HG02870 (cell line): ENCODE measurements around the gene PDE1C.

Experiments
- ATAC-seq: cut with Tn5 transposase; IDR thresholded peaks from one replicate; pipeline ENCODE4 v1.9.1; 2021; ENCODE audit warnings: mild to moderate bottlenecking, moderate library complexity; ENCODE audit not compliant: unreplicated experiment

The PDE1C gene

DNA sequence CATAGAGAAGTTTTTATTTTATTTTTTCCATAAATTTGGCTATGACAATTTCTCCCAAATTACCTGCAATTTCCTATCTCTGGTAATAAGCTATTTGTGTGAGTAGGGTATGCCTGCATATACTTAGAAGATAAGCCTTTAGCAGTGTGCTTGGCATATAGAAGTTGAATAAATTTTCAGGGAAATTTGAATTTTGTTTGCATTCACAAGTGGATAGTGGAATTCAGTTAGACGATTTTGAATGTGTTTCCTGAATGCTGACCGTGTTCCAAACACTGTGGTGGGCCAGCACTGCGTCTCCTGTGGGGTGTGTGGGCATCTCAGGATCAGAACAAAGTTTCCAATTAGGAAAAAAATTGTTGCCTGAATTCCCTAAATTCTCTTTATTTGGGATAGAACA is 283.9 kb downstream of the PDE1C start:
- ATAC-seq, result no peak

DNA sequence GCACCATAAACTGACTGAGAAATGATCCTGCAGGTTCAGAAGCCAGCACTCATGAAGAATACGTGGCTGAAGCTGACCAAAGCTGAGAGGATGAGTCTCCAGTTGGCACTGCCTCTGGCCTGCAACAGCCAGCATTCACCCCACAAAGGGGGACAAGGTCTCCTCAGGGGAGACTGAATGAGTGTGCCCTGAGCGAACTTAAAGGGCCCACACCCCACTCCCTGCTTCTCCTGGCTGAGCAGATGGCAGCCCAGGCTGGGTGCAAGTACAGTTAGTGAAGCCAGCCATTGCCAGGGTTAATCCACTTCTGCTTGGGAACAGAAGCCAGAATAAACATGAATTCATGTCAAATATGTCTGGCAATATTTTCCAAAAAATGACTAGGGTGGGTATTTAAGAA is 285.1 kb downstream of the PDE1C start:
- ATAC-seq, result no peak

- ATAC-seq, result no peak
These were observed 287.0 kb downstream of the PDE1C start for GRCh38 chr7:31783221-31783620.

DNA sequence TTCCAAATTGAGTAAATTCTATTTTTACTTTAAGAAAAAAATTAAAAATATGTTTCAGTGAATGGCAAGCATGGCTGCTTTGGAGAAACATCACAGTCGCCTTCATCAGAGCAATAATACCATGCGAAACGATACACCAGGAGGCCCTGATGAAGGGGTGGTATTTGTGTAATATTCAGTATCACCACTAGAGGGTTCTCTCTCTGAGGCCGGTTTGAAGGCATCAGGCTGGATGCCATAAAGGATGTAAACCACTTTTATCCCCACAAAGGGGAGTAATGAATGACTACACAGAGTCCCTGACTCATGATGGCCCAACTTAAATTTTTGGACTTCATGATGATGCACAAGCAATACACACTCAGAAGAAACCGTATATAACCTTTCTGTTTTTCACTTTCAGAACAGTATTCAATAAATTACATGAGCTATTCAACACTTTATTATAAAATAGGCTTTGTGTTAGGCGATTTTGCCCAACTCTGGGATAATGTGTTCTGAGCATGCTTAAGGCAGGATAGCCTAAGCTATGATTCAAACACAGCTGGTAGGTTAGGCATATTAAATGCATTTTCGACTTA is 287.7 kb downstream of the PDE1C start:
- ATAC-seq, result peak; percentile 89

GRCh38 chr7:31778296-31778695 is 291.9 kb downstream of the PDE1C start:
- ATAC-seq, result no peak

DNA sequence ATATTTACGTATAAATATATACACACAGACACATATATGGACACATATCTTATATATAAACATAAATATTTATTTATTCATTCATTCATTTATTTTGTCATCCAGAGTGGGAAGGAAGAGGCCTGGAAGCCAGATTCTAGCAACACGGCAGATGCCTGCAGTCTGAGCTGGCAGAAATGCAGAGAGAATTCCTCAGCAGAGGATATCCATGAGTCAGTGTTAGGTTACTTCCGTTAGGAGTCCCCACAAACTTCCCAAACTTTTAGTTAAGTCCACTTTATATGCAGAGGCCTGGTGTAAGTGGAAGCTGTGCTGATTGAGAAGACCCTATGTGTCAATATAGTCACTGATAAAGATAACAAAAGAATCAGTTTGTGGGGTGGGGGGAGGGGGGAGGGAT is 293.6 kb downstream of the PDE1C start:
- no peak for ATAC-seq

DNA sequence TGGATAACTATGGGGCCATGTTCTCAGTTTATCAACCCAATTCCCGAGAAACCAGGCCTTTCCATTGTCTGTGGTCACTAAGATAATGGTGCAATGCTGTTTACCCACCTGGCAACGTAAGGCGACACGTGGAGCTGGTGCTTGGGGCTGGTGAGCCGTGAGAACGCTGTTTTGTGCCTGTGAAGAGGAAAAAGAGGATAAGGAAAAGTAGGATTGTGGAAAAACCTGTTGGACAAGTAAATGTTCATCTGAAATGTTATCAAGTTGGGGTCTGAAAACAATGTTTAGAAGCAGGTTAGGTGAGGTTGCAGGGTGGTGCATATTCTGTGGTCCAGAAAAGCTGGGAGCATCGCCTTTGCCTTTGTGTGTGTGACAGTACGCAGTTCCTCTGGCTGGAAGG is 294.7 kb downstream of the PDE1C start:
- no peak for ATAC-seq

DNA sequence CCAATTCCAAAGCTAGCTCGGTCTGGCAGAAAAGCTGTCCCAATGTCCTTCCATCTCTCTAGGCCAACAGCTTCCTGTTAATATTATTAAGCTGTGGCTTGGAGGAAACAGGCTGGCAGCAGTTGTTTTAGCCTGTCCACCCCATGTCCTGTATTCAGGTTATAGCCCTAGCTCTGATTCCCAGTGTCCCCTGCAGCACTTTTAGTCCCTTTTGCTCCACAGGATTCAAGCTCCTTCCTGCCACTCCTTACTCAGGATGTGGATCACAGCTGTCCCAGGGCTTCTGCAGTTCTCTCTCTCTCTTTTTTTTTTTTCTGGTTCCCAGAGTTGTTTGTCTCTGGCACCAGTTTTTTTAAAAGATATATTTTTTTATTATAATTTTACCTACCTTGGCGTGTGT is 298.0 kb downstream of the PDE1C start:
- ATAC-seq, result no peak

DNA sequence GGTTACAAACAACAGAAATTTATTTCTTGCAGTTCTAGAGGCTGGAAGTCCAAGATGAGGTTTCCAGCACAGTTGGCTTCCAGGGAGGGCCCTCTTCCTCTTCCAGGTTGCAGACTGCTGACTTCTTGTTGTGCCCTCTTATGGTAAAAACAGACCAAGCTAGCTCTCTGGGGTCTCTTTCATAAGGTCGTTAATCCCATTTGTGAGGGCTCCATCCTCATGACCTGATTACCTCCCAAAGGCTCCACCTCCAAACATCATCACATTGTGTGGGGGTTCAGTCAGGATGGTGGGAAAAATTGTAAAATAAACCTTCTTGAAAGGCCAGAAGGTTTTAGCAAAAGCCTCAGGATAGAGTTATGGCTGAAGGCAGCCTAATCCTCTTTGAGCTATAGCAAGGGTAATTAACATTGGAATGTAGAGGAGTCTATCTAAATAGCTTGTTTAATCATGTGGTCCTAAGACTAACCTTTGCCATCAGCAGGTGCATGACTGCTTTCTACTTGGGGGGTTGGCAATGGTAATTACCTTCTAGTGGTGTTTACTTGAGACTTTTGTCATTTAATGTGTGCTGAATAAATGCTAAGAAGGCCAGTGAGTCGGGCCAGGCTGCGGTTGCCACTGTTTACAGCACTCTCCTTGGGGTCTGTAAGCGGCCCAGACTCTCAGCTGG is 302.4 kb downstream of the PDE1C start:
- no peak for ATAC-seq

GRCh38 chr7:31764462-31764861 is 305.7 kb downstream of the PDE1C start:
- ATAC-seq, result no peak

GRCh38 chr7:31763548-31763947 is 306.7 kb downstream of the PDE1C start:
- ATAC-seq, result no peak

GRCh38 chr7:31761646-31762045 is 308.6 kb downstream of the PDE1C start:
- ATAC-seq, result no peak

DNA sequence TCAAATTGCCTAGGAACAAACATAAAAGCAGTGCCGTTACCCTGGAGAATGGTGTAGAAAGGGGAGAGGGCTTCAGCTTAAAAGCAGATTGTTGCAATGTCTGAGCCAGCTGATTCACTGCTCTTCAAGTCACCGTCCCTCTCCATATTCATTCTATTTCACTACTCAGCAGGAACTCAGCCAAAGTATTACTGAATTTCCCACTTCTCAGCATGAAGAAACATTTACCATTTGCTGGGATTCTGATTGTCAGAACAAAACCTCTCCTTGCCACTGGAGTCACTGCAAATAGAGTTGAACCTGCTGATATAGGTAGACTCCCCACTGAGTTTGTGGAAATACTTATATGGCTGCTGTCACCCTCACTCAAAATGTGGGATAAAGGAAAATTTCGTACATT is 311.5 kb downstream of the PDE1C start:
- no peak for ATAC-seq

DNA sequence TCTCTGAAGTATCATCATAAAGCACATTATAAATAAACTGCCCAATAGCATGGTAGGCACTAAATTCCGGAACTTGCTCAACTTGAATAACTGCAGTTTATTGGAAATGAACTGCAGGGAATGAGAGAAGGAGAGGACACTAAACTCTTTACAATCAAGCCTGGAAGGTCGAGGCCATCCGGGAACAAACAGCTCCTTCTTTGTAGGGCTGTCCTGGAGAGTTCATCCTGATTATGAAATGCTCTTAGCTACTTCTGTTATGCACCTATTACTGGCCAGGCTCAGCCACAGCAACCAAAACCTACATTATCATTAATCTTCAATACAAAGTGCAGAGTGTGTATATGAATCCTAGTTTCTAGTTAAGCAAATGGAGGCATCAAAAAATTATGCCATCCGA is 318.5 kb downstream of the PDE1C start:
- no peak for ATAC-seq

DNA sequence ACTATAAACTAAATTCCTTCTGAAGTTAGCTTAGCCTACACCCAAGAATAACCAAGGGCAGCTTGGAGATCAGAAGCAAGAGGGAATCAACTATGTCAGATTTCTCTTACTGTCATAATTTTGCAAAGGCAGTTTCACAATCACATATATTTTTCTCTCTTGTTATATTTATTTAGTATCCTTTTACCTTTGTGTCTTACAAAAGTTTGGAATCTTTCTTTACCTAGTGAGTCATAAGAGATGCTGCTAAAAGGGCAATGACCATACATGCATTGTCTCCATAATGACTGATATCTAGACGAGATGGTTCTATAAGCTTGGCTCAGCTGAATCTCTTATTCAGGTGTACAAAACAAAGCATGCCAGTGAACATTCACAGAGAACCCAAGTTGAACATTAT is 322.1 kb downstream of the PDE1C start:
- no peak for ATAC-seq

GRCh38 chr7:31747553-31747952 is 322.7 kb downstream of the PDE1C start:
- ATAC-seq, result no peak

GRCh38 chr7:31744294-31744874 is 325.8 kb downstream of the PDE1C start:
- peak; percentile 75 for ATAC-seq

GRCh38 chr7:31741852-31742251 is 328.4 kb downstream of the PDE1C start:
- no peak for ATAC-seq

GRCh38 chr7:31735991-31736982 is 333.9 kb downstream of the PDE1C start:
- ATAC-seq, result peak; percentile 48

GRCh38 chr7:31734456-31734855 is 335.8 kb downstream of the PDE1C start:
- ATAC-seq, result no peak

DNA sequence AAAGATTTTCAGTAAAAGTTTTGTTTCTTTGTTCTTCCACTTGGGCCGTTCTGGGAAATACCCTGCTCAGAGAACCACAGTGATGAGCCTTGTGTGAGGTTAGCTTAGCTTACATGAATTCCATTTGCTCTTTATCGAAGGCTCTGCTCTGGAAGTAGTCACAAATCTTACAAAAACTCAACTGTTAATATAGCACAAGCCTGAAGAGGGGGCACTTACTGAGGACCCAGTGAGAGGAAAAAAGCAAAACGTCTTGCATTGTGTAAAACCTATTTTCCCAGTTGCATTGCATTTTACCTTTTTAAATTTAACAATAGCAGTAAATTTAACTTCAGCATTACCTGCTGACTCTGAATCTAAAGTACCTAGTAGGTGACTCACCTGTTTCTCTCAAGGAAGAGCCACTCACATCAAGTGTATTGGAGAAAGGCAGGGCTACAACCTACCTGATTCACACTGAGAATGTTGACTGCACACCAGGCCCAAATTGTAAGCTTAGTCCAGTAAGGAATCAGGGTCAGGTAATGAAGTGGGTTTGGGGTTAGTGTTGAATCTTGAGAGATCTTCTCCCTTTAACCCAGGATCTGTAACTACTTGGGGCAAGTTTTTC is 340.9 kb downstream of the PDE1C start:
- no peak for ATAC-seq
